Effector memory CD4-positive, alpha-beta T cell (primary cell): Measurements from ENCODE around the gene BPIFB6.

Experiments
- DNase-seq, 3 donors: peaks; one replicate each; pipeline ENCODE4 v3.0.0-alpha.2; 2020
- H3K27ac ChIP-seq: 2 replicates; pipeline ENCODE4 v1.7.0; 2013; ENCODE audit warnings: mild to moderate bottlenecking, low read length, moderate library complexity; ENCODE audit not compliant: insufficient read depth, poor library complexity, severe bottlenecking
- H3K27me3 ChIP-seq: replicated peaks from 2 replicates; pipeline ENCODE4 v1.7.0; 2013; ENCODE audit warnings: mild to moderate bottlenecking, low read length; ENCODE audit not compliant: insufficient read depth, control insufficient read depth, poor library complexity, severe bottlenecking
- H3K36me3 ChIP-seq: 2 replicates; pipeline ENCODE4 v1.7.0; 2013; ENCODE audit warnings: mild to moderate bottlenecking, low read length, moderate library complexity; ENCODE audit not compliant: control insufficient read depth, insufficient read depth
- H3K4me1 ChIP-seq: 2 replicates; pipeline ENCODE4 v1.7.0; 2013; ENCODE audit warnings: low read length, mild to moderate bottlenecking; ENCODE audit not compliant: control insufficient read depth, insufficient read depth, poor library complexity, severe bottlenecking
- H3K4me3 ChIP-seq: 2 replicates; pipeline ENCODE4 v1.7.0; 2013; ENCODE audit warnings: low read length, low read depth, mild to moderate bottlenecking; ENCODE audit not compliant: insufficient read depth, poor library complexity, severe bottlenecking
- H3K9me3 ChIP-seq: 2 replicates; pipeline ENCODE4 v1.7.0; 2013; ENCODE audit warnings: mild to moderate bottlenecking, low read length, moderate library complexity; ENCODE audit not compliant: control insufficient read depth
- total RNA-seq, 3 donors: gene quantifications; one replicate each; lab custom pipeline; 2026; lab: John Stamatoyannopoulos, UW

The BPIFB6 gene, protein sequence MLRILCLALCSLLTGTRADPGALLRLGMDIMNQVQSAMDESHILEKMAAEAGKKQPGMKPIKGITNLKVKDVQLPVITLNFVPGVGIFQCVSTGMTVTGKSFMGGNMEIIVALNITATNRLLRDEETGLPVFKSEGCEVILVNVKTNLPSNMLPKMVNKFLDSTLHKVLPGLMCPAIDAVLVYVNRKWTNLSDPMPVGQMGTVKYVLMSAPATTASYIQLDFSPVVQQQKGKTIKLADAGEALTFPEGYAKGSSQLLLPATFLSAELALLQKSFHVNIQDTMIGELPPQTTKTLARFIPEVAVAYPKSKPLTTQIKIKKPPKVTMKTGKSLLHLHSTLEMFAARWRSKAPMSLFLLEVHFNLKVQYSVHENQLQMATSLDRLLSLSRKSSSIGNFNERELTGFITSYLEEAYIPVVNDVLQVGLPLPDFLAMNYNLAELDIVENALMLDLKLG
- total RNA-seq, result 0 reads per million in 3 donors

DNA sequence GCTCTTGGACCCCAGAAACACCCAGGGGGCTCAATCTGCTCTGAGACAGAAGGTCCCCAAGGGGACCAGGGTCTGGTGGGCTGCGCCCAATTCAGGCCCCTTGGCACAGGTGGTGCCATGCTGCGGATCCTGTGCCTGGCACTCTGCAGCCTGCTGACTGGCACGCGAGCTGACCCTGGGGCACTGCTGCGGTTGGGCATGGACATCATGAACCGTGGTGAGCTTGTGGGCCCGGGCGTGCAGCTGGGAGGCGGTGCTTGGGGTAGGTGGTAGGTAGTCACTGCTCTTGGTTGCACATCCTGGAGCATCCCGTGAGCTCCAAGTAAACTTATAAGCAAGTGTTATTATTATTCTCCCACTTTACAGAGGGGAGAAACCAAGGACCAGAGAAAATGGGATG lies at the start of gene BPIFB6:
Gene BPIFB6, plus strand, starts transcription at position 118 of the 400 bp plus-strand sequence. Its CDS starts 0 bp downstream, at position 118.
- no peaks in the 10 kb centered on the region for H3K27me3 ChIP-seq
- H3K4me1 ChIP-seq, result no peaks in the 10 kb centered on the region
- no peak for DNase-seq
- H3K4me3 ChIP-seq, result no peak within 1 kb of the TSS
- H3K9me3 ChIP-seq, result no peaks in the 10 kb centered on the region
- H3K36me3 ChIP-seq, result no peaks in the 10 kb centered on the region
- H3K27ac ChIP-seq, result no peak within 1 kb of the TSS

DNA sequence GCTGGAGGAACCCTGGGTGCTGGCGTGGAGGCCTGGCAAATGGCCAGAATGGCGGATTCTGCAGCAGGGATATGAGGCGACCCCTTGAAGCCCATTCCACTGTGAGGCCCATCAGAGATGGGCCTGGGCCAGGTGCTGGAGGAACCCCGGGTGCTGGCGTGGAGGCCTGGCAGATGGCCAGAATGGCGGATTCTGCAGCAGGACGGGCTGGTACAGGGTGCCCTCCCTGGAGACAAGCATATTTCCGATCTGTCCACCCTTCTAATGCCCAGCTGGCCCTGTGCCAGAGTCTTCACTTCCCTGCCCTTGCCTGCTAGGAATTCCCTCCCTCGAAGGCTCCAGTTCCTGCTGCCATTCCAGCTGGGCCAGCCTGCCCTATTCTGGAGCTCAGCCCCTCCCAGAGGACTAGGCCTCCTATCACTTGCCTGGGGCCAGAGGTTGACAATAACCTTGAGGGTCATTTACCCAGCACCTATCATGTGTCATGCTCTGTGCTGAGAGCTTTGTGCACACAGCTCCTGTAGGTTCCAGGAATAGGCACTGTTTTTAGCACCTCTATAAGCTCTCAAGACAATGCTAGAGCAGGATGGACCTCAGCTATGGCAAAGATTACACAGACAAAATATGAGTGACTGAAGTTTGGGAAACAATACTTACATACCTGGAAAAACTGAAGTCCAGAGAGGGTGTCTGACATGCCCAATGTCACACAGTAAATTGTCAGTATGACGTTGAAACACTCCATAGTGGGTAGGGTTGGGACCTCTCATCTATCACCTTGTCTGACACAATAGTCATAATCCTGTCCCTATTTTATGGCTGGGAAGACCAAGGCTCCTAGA lies 48.6 kb upstream of the BPIFB6 start:
- no peak for DNase-seq
- no peaks in the 10 kb centered on the region for H3K9me3 ChIP-seq
- no peaks in the 10 kb centered on the region for H3K27me3 ChIP-seq
- no peak overlapping the region for H3K27ac ChIP-seq
- no peaks in the 10 kb centered on the region for H3K36me3 ChIP-seq
- no peak overlapping the region for H3K4me3 ChIP-seq
- H3K4me1 ChIP-seq, result no peaks in the 10 kb centered on the region

DNA sequence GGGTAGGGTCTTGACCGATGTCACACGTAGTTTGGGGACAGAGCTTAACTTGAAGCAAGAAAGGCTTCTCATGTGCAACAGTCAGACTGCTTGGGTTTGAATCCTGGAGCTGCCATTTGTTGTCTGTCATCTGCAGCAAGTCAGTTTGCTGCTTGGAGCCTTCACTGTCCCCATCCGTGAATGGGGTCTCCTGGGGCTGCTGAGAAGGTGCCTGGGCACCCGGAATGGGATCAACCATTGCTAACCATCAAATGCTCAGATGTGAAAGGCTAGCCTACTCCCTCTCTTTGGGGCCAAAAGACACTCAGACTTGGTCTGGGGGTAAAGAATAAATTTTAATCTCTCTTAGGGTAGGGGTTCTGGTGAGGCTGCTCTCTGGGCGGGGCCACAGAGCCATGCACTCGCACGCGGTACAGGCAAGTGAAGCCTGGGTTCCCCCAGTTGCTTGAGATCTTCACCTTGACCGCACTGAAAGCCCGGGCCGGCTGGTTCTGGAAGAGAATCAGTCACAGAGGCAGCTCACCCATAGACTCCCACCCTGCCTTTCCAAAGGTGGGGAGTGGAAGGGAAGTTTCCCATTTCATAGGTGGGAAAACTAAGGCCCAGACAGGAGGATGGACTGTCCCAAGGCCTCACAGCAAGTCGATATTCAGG lies 47.9 kb upstream of the BPIFB6 start:
- DNase-seq, result no peak
- no peak overlapping the region for H3K4me3 ChIP-seq
- H3K27ac ChIP-seq, result no peak overlapping the region
- no peaks in the 10 kb centered on the region for H3K4me1 ChIP-seq
- H3K27me3 ChIP-seq, result no peaks in the 10 kb centered on the region
- no peaks in the 10 kb centered on the region for H3K9me3 ChIP-seq
- H3K36me3 ChIP-seq, result no peaks in the 10 kb centered on the region

DNA sequence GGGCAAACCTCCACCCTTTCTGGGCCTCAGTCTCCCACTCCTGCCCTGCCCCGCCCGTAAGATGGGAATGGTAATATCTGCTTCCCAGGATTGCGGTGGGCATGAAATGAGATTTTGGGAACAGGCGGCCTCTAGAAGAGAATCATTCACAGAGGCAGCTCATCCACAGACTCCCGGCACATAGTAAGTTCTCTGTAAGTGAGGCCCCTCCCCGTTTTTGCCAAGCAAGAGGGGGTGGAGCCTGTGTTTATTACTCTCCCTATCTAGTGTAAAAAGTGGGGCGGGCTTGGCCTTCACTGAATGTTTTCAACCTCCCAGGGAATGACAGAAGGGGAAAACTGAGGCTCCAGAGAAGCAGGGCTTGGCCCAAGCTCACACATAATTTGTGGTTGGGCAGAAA lies 47.3 kb upstream of the BPIFB6 start:
- no peak overlapping the region for H3K27ac ChIP-seq

DNA sequence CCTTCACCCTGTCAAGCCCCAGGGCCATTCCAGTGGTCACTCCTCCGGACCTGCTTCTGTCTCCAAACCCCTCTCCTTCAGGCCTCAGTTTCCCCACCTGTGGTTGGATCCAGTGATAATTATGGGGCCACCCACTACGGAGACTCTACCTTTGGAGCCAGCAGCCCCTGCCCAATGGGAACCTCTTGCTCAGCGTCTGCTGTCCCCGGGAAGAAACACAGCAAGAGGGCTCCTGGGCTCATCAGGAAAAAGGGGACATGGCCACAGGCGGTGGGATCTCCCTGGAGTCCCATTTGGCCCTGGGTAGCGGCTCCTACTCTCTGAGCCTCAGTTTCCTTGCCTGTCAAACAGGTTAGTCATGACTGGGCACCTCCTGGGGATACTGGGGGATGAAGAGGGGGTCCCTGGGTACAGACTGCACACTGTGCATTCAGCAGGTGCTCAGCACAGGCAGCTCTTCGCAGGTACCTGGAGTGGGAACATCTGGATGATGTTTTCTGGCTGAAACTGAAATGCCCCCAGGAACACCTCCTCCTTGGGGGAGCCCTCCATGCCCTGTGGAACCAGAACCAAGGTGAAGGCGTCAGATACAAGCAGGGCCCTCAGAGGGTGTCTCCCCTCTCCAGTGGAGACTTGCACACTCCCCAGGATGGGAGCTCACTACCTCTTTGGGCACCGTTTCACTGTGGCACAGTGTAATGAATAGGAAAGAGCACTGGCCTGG lies 46.7 kb upstream of the BPIFB6 start:
- no peak for DNase-seq
- no peaks in the 10 kb centered on the region for H3K27me3 ChIP-seq
- no peak overlapping the region for H3K4me3 ChIP-seq
- H3K36me3 ChIP-seq, result no peaks in the 10 kb centered on the region
- no peaks in the 10 kb centered on the region for H3K9me3 ChIP-seq
- no peak overlapping the region for H3K27ac ChIP-seq
- H3K4me1 ChIP-seq, result no peaks in the 10 kb centered on the region

More for the DNA sequence above, 47.3 kb upstream of the BPIFB6 start:
- Histone ChIP-seq H3K36me3 (no peaks in the 10 kb centered on the region), H3K4me3 (no peak overlapping the region), H3K9me3 (no peaks in the 10 kb centered on the region), H3K27me3 (no peaks in the 10 kb centered on the region), H3K4me1 (no peaks in the 10 kb centered on the region)
- no peak for DNase-seq

DNA sequence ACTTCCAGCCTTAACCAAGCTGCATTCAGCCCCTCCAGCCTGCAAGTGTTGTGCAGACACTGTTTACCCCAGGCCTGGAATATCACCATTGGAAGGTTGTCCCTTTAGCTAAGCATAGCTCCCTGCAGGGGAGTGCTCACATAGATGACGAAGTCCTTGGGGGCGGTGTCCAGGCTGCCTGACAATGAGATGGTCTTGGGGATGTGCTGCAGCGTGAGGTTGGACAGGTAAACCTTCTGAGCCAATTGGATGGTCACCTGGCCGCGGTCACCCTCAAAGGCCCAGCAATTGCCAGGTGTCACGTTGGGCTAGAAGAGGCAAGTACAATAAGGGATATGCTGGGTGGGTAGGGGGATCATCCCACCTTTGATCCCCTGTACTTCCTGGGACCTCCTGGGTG lies 45.9 kb upstream of the BPIFB6 start:
- no peaks in the 10 kb centered on the region for H3K9me3 ChIP-seq
- H3K4me1 ChIP-seq, result no peaks in the 10 kb centered on the region
- DNase-seq, result no peak
- H3K27ac ChIP-seq, result no peak overlapping the region
- H3K36me3 ChIP-seq, result no peaks in the 10 kb centered on the region
- H3K4me3 ChIP-seq, result no peak overlapping the region
- H3K27me3 ChIP-seq, result no peaks in the 10 kb centered on the region

DNA sequence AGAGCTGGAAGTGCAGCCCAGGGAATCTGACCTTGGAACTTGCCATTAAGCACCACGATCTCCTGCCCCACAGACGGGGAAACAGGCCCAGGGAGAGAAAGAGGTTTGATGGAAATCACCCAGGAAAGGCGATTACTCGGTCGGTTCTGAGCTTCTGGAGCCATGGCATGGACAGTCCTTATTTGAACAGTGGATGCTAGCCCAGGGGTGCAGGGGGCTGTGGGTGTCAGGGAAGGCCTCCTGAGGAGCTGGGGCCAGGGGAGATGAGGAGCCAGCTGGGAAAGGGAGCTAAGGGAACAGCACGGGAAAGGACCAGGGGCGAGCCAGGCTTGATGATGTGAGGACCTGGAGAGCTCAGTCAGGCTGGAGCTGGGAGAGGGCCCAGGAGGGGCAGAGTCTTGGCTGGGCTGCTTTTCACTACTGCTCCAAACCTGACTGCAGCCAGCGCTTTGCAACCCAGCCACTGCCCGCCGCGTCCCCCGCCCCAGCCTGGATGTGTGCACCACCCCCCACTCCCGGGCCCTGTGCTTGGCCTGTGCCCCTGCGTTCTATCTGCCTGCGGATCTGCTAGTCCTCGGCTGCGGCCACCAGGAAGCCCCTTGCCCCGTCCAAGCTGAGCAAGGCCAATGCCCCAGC lies 45.0 kb upstream of the BPIFB6 start:
- H3K9me3 ChIP-seq, result no peaks in the 10 kb centered on the region
- DNase-seq, result no peak
- no peak overlapping the region for H3K4me3 ChIP-seq
- H3K4me1 ChIP-seq, result no peaks in the 10 kb centered on the region
- H3K27me3 ChIP-seq, result no peaks in the 10 kb centered on the region
- H3K36me3 ChIP-seq, result no peaks in the 10 kb centered on the region
- H3K27ac ChIP-seq, result no peak overlapping the region

DNA sequence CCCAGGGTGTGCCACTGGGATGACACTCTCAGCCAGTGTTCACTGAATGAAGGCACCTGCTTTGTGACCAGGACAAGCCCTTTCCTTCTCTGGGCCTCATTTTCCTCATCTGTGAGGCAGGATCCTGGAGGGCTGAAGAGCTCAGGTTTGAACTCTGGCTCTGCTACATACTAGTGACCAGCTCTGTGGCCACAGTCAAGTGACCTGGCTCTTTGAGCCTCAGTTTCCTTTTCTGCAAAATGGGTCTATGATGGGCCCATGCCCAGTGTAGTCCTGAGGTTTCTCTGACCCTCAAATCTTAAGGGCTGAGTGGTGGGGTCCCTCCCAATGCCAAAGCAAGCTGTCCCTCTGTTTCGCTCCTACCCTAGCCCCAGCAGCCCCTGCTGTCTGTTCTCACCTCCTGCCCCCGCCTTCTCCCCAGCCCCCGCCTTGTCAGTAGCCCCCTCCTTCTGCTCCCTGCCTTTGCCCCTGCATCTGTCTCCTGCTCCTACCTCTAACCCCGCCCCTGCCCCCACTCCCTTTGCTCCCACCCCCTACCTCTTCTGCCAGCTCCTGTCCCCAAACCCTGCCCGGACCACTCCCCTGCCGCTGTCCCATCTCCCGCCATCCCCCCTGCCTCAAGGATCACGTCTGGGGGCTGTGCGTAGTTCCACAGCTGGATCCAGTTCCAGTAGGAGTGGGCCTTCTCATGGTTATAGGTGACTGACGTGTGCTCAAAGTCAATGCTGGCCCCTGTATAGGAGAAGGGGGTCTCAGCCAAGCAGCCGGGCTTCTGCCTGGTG lies 44.2 kb upstream of the BPIFB6 start:
- H3K4me3 ChIP-seq, result no peak overlapping the region
- H3K4me1 ChIP-seq, result no peaks in the 10 kb centered on the region
- H3K9me3 ChIP-seq, result no peaks in the 10 kb centered on the region
- H3K27me3 ChIP-seq, result no peaks in the 10 kb centered on the region
- H3K36me3 ChIP-seq, result no peaks in the 10 kb centered on the region
- no peak for DNase-seq
- no peak overlapping the region for H3K27ac ChIP-seq
